ENCODE data around the gene FAM168B.

FAM168B gene

GRCh38 chr2:131040661-131041401 lies 52.4 kb downstream of the FAM168B start:
- DNase-seq (ENCODE audit: low read depth, low spot score): no peak

GRCh38 chr2:131039908-131040660 lies 53.2 kb downstream of the FAM168B start:
- no peak for DNase-seq (ENCODE audit: low read depth, low spot score)

- no peak for DNase-seq (ENCODE audit: low read depth, low spot score)
Measured at GRCh38 chr2:131039535-131039907, 53.7 kb downstream of the FAM168B start.

- DNase-seq (ENCODE audit: low read depth, low spot score): no peak
Measured at GRCh38 chr2:131039101-131039440, 54.2 kb downstream of the FAM168B start.

- no peak for DNase-seq (ENCODE audit: low read depth, low spot score)
Measured at GRCh38 chr2:131038258-131039100, 54.8 kb downstream of the FAM168B start.

- no peak for DNase-seq (ENCODE audit: low read depth, low spot score)
Measured at GRCh38 chr2:131037398-131038257, 55.6 kb downstream of the FAM168B start.

GRCh38 chr2:131036696-131037397 lies 56.4 kb downstream of the FAM168B start:
- no peak for DNase-seq (ENCODE audit: low read depth, low spot score)

GRCh38 chr2:131036269-131036668 lies 57.0 kb downstream of the FAM168B start:
- no peak for DNase-seq (ENCODE audit: low read depth, low spot score)

- DNase-seq (ENCODE audit: low read depth, low spot score): no peak
Measured at GRCh38 chr2:131035826-131036231, 57.4 kb downstream of the FAM168B start.

- DNase-seq (ENCODE audit: low read depth, low spot score): no peak
Measured at GRCh38 chr2:131035112-131035825, 58.0 kb downstream of the FAM168B start.

GRCh38 chr2:131034122-131035051 lies 58.9 kb downstream of the FAM168B start:
- DNase-seq (ENCODE audit: low read depth, low spot score): no peak

GRCh38 chr2:131033786-131034121 lies 59.5 kb downstream of the FAM168B start:
- DNase-seq (ENCODE audit: low read depth, low spot score): no peak

GRCh38 chr2:131032393-131032836 lies 60.8 kb downstream of the FAM168B start:
- no peak for DNase-seq (ENCODE audit: low read depth, low spot score)

- no peak for DNase-seq (ENCODE audit: low read depth, low spot score)
Measured at GRCh38 chr2:131031875-131032274, 61.4 kb downstream of the FAM168B start.

GRCh38 chr2:131031431-131031841 lies 61.8 kb downstream of the FAM168B start:
- no peak for DNase-seq (ENCODE audit: low read depth, low spot score)

- DNase-seq (ENCODE audit: low read depth, low spot score): no peak
Measured at GRCh38 chr2:131030478-131030971, 62.7 kb downstream of the FAM168B start.

- no peak for DNase-seq (ENCODE audit: low read depth, low spot score)
Measured at GRCh38 chr2:131029812-131030211, 63.4 kb downstream of the FAM168B start.

- DNase-seq (ENCODE audit: low read depth, low spot score): no peak
Measured at GRCh38 chr2:131027566-131028528, 65.4 kb downstream of the FAM168B start.
